GM13977 (cell line): ENCODE measurements around the gene COQ10A.
A peak's percentile ranks its signal among the peaks of the same experiment; 100 is the strongest.
"Not testable (repeated sequence)": the region's sequence is repeated elsewhere in the genome, so short reads cannot be mapped to it uniquely, and the experiment has no call there.

ENCODE experiments used
- DNase-seq: peaks from one replicate; pipeline ENCODE4 v3.0.0; 2012; ENCODE audit warnings: low spot score
- CTCF ChIP-seq: IDR thresholded peaks from 2 replicates; pipeline ENCODE4 v1.5.1; 2012; ENCODE audit warnings: mild to moderate bottlenecking, control low read depth; ENCODE audit not compliant: insufficient read depth; ENCODE audit errors: extremely low read depth, missing control alignments
- in situ Hi-C: fragments of 300-500 bp; cut with MboI; formaldehyde crosslinking; loops from one replicate; pipeline ENCODE4 v1.12.0; 2022; ENCODE audit warnings: low sequenced_read_pairs, low pct_unique_long_range_greater_than_20kb, mixed read lengths, inconsistent platforms; ENCODE audit not compliant: unreplicated experiment

Gene COQ10A

DNA sequence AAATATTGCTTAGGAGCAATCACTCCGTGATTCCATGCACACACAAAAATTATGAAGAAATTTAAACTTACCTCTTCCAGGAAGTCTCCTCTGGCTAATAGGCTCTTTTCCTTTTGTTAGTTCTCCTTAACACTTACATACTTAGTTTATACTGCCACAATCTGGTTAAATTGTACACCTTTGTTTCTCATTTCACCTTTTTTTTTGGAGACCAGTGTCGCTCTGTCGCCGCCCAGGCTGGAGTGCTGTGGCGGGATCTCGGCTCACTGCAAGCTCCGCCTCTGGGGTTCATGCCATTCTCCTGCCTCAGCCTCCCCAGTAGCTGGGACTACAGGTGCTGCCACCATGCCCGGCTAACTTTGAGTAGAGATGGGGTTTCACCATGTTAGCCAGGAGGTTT lies 6.4 kb upstream of the COQ10A start:
- no peak for TF ChIP-seq CTCF
- DNase-seq = no peak
- in situ Hi-C loops = no loop called here

- in situ Hi-C loops = no loop called here
- no peak for DNase-seq
- TF ChIP-seq CTCF = no peak
Measured at GRCh38 chr12:56260921-56261320, 5.8 kb upstream of the COQ10A start.

- no peak for TF ChIP-seq CTCF
- DNase-seq = no peak
- in situ Hi-C loops = no loop called here
Measured at GRCh38 chr12:56261503-56262232, 5.1 kb upstream of the COQ10A start.

DNA sequence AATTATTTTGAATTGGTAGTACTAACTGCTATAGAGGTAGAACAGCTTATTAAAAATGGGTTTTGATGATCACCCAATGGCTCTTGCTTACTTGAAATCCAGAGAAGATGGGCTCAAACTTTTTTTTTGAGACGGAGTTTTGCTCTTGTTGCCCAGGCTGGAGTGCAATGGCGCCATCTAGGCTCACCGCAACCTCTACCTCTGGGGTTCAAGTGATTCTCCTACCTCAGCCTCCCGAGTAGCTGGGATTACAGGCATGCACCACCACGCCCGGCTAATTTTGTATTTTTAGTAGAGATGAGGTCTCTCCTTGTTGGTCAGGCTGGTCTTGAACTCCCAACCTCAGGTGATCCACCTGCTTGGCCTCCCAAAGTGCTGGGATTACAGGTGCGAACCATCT lies 3.8 kb upstream of the COQ10A start:
- in situ Hi-C loops, DNase-seq: not testable (repeated sequence)

DNA sequence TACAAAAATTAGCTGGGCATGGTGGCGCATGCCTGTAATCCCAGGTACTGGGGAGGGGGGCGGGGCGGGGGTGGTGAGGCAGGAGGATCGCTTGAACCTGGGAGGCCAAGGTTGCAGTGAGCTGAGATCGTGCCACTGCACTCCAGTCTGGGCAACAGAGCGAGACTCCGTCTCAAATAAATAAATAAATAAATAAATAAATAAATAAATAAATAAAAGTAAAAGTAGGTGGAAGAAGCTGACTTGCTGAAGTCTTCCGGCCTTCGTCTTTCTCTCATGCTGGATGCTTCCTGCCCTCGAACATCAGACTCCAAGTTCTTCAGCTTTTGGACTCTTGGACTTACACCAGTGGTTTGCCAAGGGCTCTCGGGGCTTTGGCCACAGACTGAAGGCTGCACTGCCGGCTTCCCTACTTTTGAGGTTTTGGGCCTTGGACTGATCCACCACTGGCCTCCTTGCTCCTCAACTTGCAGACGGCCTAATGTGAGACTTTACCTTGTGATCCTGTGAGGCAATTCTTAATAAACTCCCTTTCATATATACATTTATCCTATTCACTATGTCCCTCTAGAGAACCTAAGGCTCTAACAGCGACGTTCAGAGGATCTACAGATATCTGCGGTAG lies 562 bp upstream of the COQ10A start:
- DNase-seq, in situ Hi-C loops: not testable (repeated sequence)

DNA sequence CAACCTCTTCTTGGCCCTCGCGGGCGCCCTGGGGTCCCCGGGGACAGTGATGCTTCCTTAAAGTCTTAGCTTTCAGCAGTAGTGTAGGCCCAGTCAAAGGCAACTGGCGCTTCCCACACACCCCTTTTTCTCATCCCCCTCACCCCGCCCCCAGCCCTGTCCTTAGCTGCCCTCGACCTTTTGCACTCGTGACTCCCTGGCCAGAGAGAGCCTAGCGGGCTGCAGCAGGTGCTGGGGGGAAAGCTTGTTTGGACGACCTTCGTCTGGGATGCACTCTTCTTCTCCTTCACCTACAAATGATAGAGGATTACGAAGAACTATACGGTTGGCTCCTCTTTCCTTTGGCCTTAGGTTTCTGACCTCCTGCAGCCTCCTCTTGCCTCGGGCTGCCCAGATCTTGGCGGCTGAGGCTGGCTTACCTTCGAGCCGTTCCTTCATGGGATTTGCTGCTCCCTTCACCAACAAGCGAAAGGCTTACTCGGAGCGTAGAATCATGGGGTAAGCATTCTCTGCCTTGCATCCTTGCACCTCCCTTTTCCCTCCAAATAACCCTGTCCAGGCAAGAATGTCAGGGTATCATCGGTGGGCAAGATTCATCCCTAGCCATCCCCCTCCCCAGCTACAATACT lies 815 bp downstream of the COQ10A start:
- in situ Hi-C loops = no loop called here
- no peak for TF ChIP-seq CTCF
- no peak for DNase-seq

- in situ Hi-C loops = no loop called here
- DNase-seq = no peak
- TF ChIP-seq CTCF = peak; percentile 50
Measured at GRCh38 chr12:56271031-56271430, 4.3 kb downstream of the COQ10A start.

- in situ Hi-C loops, DNase-seq: not testable (repeated sequence)
Measured at GRCh38 chr12:56272468-56272867, 5.7 kb downstream of the COQ10A start.
